HepG2 (cell line): ENCODE measurements around the gene KIF2C. TPM values are rescaled to one million over a fixed set of nuclear protein-coding genes. Genes with fewer than 3 reads are reported as not detected.
A peak's percentile ranks its signal among the peaks of the same experiment; 100 is the strongest.

Experiments
- SMAD3 ChIP-seq: sonication (generic); formaldehyde crosslinking; IDR thresholded peaks from 2 replicates; pipeline ENCODE4 v1.4.0; 2020; ENCODE audit warnings: missing genetic modification reagents
- SNAI1 ChIP-seq: sonication (generic); formaldehyde crosslinking; IDR thresholded peaks from 2 replicates; pipeline ENCODE4 v1.5.0; 2020; ENCODE audit warnings: mild to moderate bottlenecking, missing genetic modification reagents, borderline replicate concordance
- SRSF4 ChIP-seq: fragments of 200-400 bp; formaldehyde crosslinking; IDR thresholded peaks from one replicate; pipeline ENCODE4 v1.6.1; 2018; ENCODE audit warnings: mild to moderate bottlenecking, low read depth, low read length, moderate library complexity; ENCODE audit not compliant: poor library complexity, severe bottlenecking
- ZBTB42 ChIP-seq: sonication (generic); formaldehyde crosslinking; IDR thresholded peaks from 2 replicates; pipeline ENCODE4 v1.5.0; 2020; ENCODE audit warnings: mild to moderate bottlenecking, missing genetic modification reagents
- ZMYM2 ChIP-seq: sonication (generic); formaldehyde crosslinking; IDR thresholded peaks from 2 replicates; pipeline ENCODE4 v1.8.0; 2022; ENCODE audit warnings: mild to moderate bottlenecking, missing genetic modification reagents
- ZNF501 ChIP-seq: sonication (generic); formaldehyde crosslinking; IDR thresholded peaks from 2 replicates; pipeline ENCODE4 v1.5.1; 2020; ENCODE audit warnings: mild to moderate bottlenecking, moderate library complexity, missing genetic modification reagents
- ZNF549 ChIP-seq: sonication (generic); formaldehyde crosslinking; IDR thresholded peaks from 2 replicates; pipeline ENCODE4 v1.5.0; 2020; ENCODE audit warnings: missing genetic modification reagents
- ZNF7 ChIP-seq: IDR thresholded peaks from 2 replicates; pipeline ENCODE4 v1.6.1; 2016; ENCODE audit warnings: missing biosample characterization, missing genetic modification reagents
- ZNF747 ChIP-seq: sonication (generic); formaldehyde crosslinking; IDR thresholded peaks from 2 replicates; pipeline ENCODE4 v1.8.1; 2023; ENCODE audit warnings: missing genetic modification reagents, mild to moderate bottlenecking, borderline replicate concordance
- ZNF841 ChIP-seq: sonication (generic); formaldehyde crosslinking; IDR thresholded peaks from 2 replicates; pipeline ENCODE4 v1.8.1; 2023; ENCODE audit warnings: missing genetic modification reagents, borderline replicate concordance
- polyA plus RNA-seq, 8 experiments: library from polyadenylated mRNA; depleted of rRNA in 3 of 8; stranded (reverse) in 7 of 8; unstranded in 1 of 8; fragments of >200 nt; fragmentation: Illumina TruSeq in 4 of 8; extraction: Trizol in 4 of 8; gene quantifications; 2 replicates each; pipeline versions ENCODE4 v1.2.1 to v1.2.3, GENCODE V29; 2011 to 2016; ENCODE audit warnings: low read depth in 4 of 8, missing spikeins in 1 of 8, mixed read lengths in 1 of 8; ENCODE audit not compliant: insufficient read depth in 1 of 8
- total RNA-seq, 5 experiments: library from RNA; depleted of rRNA; stranded (reverse); fragments of >200 nt; fragmentation: Illumina TruSeq; extraction: Trizol; gene quantifications; 2 replicates each; pipeline ENCODE4 v1.2.3, GENCODE V29; 2016; ENCODE audit warnings: low read depth in 1 of 5
- TF ChIP-seq, protein P1 (sequence below): sonication (generic); formaldehyde crosslinking; IDR thresholded peaks from 2 replicates; pipeline ENCODE4 v1.9.0; 2021; ENCODE audit warnings: missing genetic modification reagents, borderline replicate concordance
- TF ChIP-seq, protein P2 (sequence below): sonication (generic); formaldehyde crosslinking; IDR thresholded peaks from 2 replicates; pipeline ENCODE4 v1.5.0; 2020; ENCODE audit warnings: missing genetic modification reagents, mild to moderate bottlenecking, borderline replicate concordance
- TF ChIP-seq, protein P3 (sequence below): sonication (generic); formaldehyde crosslinking; IDR thresholded peaks from 2 replicates; pipeline ENCODE4 v1.4.0; 2020; ENCODE audit warnings: missing genetic modification reagents, mild to moderate bottlenecking, borderline replicate concordance
- TF ChIP-seq, protein P4 (sequence below): sonication (generic); formaldehyde crosslinking; IDR thresholded peaks from 2 replicates; pipeline ENCODE4 v1.8.1; 2023; ENCODE audit warnings: mild to moderate bottlenecking, moderate library complexity, missing genetic modification reagents
- TF ChIP-seq, protein P5 (sequence below): sonication (generic); formaldehyde crosslinking; IDR thresholded peaks from 2 replicates; pipeline ENCODE4 v1.4.0; 2020; ENCODE audit warnings: mild to moderate bottlenecking, low read depth, missing genetic modification reagents
- TF ChIP-seq, protein P6 (sequence below): sonication (generic); formaldehyde crosslinking; IDR thresholded peaks from 2 replicates; pipeline ENCODE4 v1.4.0; 2020; ENCODE audit warnings: missing genetic modification reagents, borderline replicate concordance

KIF2C gene
- total and polyA plus RNA-seq, 2 of the 13 experiments (the other 11 are each of a cell fraction or from before 2014, with no cell fraction given): 29.7 to 53.7 TPM

DNA sequence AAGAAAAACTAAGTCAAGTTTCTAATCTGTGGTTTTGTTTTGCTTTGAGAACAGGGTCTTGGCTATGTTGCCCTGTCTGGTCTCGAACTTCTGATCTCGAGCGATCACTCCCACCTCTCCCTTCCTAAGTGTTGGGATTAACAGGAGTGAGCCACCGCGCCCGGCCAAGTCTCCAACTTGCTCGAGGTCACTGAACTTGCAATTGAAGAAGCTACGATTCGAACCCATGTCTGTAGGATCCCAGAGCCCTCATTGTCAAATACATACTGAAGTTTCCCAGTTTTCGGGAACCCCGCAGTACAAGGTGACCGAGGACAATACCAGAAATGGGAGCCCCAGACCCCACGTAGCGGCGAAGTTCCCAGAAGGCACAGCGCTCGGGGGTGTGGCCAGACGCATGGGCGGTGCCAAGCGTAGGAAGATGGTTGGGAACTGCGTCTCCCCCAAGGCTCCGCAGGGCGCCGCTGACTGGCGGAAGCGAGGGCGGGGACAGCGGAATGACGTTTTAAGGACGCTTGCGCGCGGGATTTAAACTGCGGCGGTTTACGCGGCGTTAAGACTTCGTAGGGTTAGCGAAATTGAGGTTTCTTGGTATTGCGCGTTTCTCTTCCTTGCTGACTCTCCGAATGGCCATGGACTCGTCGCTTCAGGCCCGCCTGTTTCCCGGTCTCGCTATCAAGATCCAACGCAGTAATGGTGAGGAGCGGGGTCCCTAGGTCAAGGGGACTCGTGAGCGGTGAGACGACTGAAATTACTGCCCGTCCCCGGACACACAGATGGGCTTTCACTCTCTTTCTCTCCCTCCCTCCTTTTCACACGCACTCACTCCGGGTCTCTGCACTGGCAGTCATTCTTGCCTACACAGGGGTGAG lies at the start of gene KIF2C (continued):
- TF ChIP-seq, protein P1, sequence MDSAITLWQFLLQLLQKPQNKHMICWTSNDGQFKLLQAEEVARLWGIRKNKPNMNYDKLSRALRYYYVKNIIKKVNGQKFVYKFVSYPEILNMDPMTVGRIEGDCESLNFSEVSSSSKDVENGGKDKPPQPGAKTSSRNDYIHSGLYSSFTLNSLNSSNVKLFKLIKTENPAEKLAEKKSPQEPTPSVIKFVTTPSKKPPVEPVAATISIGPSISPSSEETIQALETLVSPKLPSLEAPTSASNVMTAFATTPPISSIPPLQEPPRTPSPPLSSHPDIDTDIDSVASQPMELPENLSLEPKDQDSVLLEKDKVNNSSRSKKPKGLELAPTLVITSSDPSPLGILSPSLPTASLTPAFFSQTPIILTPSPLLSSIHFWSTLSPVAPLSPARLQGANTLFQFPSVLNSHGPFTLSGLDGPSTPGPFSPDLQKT (CRISPR knock-in tag): no peak
- no peak for TF ChIP-seq SNAI1 (CRISPR knock-in tag)
- no peak for TF ChIP-seq ZNF549 (CRISPR knock-in tag)
- no peak for TF ChIP-seq SRSF4
- peak; percentile 91 for TF ChIP-seq ZNF501 (CRISPR knock-in tag)
- 0 out of 2 replicates have a peak, but pooled peaks have one; percentile 32 for TF ChIP-seq ZBTB42 (CRISPR knock-in tag)
- TF ChIP-seq ZNF747 (CRISPR knock-in tag): no peak
- peak; percentile 62; the same call in 1 of the 2 replicates for TF ChIP-seq ZMYM2 (CRISPR knock-in tag)
- TF ChIP-seq, protein P2, sequence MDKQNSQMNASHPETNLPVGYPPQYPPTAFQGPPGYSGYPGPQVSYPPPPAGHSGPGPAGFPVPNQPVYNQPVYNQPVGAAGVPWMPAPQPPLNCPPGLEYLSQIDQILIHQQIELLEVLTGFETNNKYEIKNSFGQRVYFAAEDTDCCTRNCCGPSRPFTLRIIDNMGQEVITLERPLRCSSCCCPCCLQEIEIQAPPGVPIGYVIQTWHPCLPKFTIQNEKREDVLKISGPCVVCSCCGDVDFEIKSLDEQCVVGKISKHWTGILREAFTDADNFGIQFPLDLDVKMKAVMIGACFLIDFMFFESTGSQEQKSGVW (CRISPR knock-in tag): no peak
- no peak for TF ChIP-seq ZNF7 (CRISPR knock-in tag)
- TF ChIP-seq, protein P3, sequence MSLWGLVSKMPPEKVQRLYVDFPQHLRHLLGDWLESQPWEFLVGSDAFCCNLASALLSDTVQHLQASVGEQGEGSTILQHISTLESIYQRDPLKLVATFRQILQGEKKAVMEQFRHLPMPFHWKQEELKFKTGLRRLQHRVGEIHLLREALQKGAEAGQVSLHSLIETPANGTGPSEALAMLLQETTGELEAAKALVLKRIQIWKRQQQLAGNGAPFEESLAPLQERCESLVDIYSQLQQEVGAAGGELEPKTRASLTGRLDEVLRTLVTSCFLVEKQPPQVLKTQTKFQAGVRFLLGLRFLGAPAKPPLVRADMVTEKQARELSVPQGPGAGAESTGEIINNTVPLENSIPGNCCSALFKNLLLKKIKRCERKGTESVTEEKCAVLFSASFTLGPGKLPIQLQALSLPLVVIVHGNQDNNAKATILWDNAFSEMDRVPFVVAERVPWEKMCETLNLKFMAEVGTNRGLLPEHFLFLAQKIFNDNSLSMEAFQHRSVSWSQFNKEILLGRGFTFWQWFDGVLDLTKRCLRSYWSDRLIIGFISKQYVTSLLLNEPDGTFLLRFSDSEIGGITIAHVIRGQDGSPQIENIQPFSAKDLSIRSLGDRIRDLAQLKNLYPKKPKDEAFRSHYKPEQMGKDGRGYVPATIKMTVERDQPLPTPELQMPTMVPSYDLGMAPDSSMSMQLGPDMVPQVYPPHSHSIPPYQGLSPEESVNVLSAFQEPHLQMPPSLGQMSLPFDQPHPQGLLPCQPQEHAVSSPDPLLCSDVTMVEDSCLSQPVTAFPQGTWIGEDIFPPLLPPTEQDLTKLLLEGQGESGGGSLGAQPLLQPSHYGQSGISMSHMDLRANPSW (CRISPR knock-in tag): peak; percentile 86; the same call in 1 of the 2 replicates
- TF ChIP-seq, protein P4, sequence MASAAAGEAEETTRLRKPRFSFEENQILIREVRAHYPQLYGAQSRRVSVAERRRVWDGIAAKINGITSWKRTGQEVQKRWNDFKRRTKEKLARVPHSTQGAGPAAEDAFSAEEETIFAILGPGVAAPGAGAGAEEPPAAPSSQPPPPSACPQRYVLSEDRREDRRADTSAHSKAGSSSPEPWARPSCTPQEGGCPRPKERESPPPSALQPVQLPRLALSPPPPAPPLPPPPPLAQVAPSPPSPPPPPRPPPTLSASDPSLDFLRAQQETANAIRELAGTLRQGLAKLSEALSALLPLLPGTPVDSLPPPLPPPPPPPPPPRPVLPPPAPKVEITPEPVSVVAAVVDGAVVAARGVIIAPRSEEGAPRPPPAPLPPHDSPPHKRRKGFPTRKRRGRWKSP (CRISPR knock-in tag): peak; percentile 91
- no peak for TF ChIP-seq ZNF841 (CRISPR knock-in tag)
- TF ChIP-seq, protein P5, sequence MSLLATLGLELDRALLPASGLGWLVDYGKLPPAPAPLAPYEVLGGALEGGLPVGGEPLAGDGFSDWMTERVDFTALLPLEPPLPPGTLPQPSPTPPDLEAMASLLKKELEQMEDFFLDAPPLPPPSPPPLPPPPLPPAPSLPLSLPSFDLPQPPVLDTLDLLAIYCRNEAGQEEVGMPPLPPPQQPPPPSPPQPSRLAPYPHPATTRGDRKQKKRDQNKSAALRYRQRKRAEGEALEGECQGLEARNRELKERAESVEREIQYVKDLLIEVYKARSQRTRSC: no peak
- TF ChIP-seq, protein P6, sequence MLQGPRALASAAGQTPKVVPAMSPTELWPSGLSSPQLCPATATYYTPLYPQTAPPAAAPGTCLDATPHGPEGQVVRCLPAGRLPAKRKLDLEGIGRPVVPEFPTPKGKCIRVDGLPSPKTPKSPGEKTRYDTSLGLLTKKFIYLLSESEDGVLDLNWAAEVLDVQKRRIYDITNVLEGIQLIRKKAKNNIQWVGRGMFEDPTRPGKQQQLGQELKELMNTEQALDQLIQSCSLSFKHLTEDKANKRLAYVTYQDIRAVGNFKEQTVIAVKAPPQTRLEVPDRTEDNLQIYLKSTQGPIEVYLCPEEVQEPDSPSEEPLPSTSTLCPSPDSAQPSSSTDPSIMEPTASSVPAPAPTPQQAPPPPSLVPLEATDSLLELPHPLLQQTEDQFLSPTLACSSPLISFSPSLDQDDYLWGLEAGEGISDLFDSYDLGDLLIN (CRISPR knock-in tag): peak; percentile 80; the same call in 1 of the 2 replicates
- TF ChIP-seq SMAD3 (CRISPR knock-in tag): peak; percentile 81; the same call in 1 of the 2 replicates
